ENCODE measurements around the gene FGF8.

The FGF8 gene

DNA sequence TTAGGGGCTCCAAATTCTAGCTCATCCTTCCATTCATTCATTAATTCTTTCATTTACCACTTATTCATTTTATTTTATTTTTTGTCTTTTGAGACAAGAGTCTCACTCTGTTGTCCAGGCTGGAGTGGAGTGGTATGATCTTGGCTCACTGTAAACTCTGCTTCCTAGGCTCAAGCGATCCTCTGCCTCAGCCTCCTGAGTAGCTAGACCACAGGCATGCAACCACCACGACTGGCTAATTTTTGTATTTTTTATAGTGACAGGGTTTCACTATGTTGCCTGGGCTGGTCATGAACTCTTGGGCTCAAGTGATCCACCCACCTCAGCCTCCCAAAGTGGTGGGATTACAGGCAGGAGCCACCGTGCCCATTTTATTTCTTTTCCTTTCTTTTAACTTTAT is 31.6 kb downstream of the FGF8 start:
- no peak for DNase-seq (ENCODE audit: extremely low read depth, low read depth)
- TF ChIP-seq, protein P1, sequence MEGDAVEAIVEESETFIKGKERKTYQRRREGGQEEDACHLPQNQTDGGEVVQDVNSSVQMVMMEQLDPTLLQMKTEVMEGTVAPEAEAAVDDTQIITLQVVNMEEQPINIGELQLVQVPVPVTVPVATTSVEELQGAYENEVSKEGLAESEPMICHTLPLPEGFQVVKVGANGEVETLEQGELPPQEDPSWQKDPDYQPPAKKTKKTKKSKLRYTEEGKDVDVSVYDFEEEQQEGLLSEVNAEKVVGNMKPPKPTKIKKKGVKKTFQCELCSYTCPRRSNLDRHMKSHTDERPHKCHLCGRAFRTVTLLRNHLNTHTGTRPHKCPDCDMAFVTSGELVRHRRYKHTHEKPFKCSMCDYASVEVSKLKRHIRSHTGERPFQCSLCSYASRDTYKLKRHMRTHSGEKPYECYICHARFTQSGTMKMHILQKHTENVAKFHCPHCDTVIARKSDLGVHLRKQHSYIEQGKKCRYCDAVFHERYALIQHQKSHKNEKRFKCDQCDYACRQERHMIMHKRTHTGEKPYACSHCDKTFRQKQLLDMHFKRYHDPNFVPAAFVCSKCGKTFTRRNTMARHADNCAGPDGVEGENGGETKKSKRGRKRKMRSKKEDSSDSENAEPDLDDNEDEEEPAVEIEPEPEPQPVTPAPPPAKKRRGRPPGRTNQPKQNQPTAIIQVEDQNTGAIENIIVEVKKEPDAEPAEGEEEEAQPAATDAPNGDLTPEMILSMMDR (IDR thresholded peaks at IDR 0.05; ENCODE audit: low read depth, low read length): no peak

DNA sequence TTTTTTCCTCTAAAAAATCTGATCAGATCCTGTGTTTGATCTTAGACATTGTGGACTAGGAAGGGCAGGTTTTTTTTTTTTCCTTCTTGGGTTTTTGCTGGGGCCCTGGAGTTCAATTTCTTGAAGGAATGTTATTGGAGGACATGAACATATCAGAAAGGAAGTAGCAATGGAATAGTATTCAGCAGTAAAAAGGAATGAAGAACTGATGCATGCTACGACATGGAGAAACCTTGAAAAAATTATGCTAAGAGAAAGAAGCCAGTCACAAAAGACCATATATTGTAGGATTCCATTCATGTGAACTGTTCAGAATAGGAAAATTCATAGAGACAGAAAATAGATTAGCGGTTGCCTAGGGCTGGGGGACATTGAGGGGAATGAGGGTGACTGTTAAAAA is 34.0 kb downstream of the FGF8 start:
- DNase-seq (ENCODE audit: extremely low read depth, low read depth): no peak
- TF ChIP-seq, protein P1 (IDR thresholded peaks at IDR 0.05; ENCODE audit: low read depth, low read length): no peak

DNA sequence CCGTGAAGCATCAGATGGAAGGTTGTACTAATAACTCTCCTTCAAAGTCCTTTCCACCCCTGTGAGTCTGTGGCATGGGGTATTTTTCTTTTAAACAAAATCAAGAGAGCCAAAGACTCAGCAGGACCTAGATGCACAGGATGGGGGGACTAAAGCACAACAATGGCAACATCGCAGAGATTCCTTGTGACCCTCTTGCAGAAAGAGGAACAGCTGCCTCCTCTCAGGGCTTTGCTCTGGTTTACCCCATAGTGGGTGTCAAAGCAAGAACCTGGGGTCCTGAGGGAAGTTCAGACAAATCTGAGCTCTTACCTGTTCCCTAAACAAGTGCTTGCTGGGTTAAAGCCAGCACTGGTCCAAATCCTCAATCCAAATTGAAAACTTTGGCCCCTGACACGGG is 39.2 kb downstream of the FGF8 start:
- DNase-seq (ENCODE audit: extremely low read depth, low read depth): no peak
- TF ChIP-seq, protein P1 (IDR thresholded peaks at IDR 0.05; ENCODE audit: low read depth, low read length): no peak

DNA sequence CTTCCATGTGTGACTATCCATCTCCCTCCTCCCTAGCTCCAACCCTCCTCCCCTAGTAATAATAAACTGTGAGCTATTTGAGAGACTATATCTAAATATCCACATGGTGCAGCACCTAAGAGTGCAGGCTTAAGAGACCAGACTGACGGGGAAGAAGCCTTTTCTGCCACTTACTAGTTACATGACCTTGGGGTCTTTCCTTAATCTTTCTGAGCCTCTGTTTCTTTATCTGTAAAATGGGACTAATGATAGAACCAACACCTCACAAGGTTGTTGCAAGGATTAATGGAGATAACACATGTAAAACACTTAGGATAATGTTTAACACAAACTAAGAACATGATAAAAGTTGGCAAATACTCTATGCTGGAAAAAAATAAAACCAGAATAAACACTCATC is 43.8 kb downstream of the FGF8 start:
- DNase-seq (ENCODE audit: extremely low read depth, low read depth): no peak
- TF ChIP-seq, protein P1 (IDR thresholded peaks at IDR 0.05; ENCODE audit: low read depth, low read length): no peak

DNA sequence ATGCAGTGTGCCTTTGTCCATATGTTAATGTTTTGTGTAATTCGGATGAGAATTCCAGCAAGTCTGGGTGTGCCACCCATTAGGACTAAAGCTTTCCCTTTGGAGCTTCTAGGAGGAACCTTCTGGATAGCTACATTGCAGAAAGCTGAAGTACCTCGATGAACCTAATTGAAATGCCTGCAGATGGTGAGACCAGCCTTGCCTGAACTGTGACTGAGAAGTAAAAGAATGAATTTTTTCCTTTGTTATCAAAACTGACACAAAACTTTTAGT is 49.9 kb downstream of the FGF8 start:
- TF ChIP-seq, protein P1 (IDR thresholded peaks at IDR 0.05; ENCODE audit: low read depth, low read length): no peak
- no peak for DNase-seq (ENCODE audit: extremely low read depth, low read depth)

DNA sequence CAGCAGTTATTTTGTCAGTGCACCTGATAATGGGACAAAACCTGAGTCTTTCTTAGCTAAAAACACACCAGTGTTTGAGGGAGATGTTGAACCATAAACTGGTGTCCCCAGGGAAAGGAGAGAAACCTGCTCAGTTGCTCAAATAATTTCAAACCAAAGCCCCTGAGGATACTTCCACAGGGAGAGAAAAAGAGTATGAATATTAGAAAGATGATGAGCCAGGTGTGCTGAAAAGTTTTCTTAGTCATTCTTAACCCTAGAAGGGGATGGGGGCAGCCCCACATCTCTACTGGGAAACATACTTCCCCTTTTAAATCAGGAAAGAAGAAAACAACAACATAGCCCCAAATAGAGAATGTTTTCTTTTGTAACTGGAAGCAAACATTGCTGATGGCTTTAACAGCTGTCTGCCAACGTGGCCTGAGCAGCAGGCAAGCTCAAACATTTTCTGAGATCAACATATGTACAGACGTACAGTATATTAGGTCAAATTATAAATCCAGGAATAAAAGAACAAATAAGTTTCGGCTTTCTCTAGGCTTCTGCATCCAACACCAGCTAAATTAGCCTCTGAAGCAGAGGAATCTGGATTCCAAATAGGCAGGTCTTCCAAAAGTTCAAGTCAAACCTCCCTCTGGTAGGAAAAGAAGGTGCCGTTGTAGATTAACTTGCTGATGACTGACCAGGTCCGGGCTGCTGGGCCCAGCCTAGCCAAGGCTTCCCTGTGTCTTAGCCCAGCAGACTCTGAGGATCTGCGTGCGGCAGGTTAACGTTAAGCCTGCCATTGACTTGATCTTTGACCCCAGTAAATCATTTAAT is 50.4 kb downstream of the FGF8 start:
- TF ChIP-seq, protein P1 (IDR thresholded peaks at IDR 0.05; ENCODE audit: low read depth, low read length): no peak
- no peak for DNase-seq (ENCODE audit: extremely low read depth, low read depth)

DNA sequence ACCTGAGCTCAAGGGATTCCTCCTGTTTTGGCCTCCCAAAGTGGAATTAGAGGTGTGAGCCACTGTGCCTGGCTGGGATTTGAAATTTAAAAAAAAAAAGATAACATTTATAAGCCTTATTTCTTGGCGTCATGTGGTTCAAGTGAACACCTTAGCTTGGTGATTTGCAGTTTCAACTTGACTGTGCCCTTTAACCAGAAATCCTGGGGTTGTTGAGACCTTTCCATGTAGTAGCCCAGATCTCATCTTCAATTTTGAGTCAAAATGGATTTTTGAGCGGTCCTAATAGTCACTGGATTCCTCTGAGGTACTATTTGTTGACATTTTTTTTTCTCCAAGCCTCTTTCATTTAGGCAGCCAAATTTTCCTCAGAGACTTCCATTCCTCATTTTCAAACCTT is 51.5 kb downstream of the FGF8 start:
- TF ChIP-seq, protein P1 (IDR thresholded peaks at IDR 0.05; ENCODE audit: low read depth, low read length): no peak
- DNase-seq (ENCODE audit: extremely low read depth, low read depth): no peak

All from AG09319 (cell line).